Measurements from ENCODE around the gene CCNH. TPM values are rescaled to one million over a fixed set of nuclear protein-coding genes. Genes with fewer than 3 reads are reported as not detected.
A peak's percentile ranks its signal among the peaks of the same experiment; 100 is the strongest.

Gene CCNH
- total RNA-seq, 1 donor, result 84.6 TPM

DNA sequence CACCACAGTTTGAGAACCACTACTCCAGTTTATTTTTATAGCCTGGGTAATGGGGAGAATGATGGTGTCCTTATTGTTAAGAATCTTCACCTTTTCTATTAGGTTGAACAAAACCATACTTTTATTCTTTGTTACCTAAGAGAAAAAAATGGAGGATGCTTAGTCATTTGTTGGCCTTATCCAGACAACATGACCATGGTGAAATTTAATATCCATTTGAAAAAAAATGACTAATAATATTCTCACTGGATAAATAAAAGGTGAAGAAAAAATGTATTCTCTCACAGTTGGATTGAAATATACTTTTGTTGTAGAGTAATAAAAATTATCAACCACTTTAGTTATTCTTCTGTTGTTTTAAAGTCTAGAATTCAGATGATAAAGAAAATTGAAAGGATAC is 5.8 kb upstream of the CCNH start:
- TF ChIP-seq, protein P1, sequence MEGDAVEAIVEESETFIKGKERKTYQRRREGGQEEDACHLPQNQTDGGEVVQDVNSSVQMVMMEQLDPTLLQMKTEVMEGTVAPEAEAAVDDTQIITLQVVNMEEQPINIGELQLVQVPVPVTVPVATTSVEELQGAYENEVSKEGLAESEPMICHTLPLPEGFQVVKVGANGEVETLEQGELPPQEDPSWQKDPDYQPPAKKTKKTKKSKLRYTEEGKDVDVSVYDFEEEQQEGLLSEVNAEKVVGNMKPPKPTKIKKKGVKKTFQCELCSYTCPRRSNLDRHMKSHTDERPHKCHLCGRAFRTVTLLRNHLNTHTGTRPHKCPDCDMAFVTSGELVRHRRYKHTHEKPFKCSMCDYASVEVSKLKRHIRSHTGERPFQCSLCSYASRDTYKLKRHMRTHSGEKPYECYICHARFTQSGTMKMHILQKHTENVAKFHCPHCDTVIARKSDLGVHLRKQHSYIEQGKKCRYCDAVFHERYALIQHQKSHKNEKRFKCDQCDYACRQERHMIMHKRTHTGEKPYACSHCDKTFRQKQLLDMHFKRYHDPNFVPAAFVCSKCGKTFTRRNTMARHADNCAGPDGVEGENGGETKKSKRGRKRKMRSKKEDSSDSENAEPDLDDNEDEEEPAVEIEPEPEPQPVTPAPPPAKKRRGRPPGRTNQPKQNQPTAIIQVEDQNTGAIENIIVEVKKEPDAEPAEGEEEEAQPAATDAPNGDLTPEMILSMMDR (IDR thresholded peaks at IDR 0.05; ENCODE audit: insufficient read depth, low read length), result no peak
- no peak for DNase-seq (ENCODE audit: low read depth)
- H3K4me3 ChIP-seq (ENCODE audit: low read depth, low read length), result no peak overlapping the region

DNA sequence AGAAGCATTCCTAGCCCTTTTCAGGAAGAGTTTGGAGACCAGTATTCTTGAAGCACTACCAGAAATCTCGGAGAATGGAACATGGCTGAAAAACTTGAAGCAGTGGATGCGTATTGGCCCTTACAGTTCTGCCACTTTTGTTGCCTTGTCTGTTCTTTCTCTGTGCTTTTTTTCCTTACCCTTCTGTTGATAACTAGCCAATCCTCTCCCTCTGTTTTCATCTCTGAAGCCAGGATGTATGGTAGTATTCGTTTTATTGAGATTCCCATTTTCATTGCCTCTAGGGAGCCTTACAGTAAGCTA is 564 bp upstream of the CCNH start:
- TF ChIP-seq, protein P1 (IDR thresholded peaks at IDR 0.05; ENCODE audit: insufficient read depth, low read length), result no peak
- DNase-seq (ENCODE audit: low read depth), result no peak
- peak overlapping the region; percentile 67 for H3K4me3 ChIP-seq (ENCODE audit: low read depth, low read length)

DNA sequence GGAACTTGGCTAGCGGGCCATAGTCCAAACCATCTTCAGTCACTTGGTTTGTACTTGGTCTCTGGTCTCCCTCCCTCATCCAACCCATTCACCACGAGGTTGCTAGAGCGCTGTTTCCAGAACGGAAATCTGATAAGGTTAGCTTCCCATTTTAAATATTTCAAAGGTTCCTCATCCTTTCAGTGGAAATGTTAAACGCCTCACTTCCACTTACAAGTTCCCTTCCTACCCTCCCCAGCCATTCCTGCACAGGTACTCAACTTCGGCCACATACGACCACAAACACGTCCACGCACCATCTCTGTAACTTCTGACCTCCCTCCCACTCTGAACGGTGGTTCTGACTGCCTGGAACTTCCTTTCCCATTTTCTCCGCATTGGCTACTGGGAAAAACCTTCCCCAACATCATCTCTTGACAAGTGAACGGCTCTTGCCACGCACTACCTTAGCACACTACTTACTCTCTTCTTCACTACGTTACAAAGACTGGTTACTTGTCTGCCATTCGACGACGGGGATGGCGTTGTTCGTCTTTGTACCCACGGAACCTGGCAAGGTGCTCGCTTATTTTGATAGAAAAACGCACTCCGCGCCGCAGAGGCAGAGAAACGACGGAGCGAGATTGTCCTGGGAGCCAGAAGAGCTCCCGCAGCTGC is 629 bp downstream of the CCNH start:
- H3K4me3 ChIP-seq (ENCODE audit: low read depth, low read length), result peak overlapping the region; percentile 98
- TF ChIP-seq, protein P1 (IDR thresholded peaks at IDR 0.05; ENCODE audit: insufficient read depth, low read length), result no peak
- DNase-seq (ENCODE audit: low read depth), result peak; percentile 67

- peak overlapping the region; percentile 98 for H3K4me3 ChIP-seq (ENCODE audit: low read depth, low read length)
- TF ChIP-seq, protein P1 (IDR thresholded peaks at IDR 0.05; ENCODE audit: insufficient read depth, low read length), result no peak
- peak; percentile 28 for DNase-seq (ENCODE audit: low read depth)
Measured at GRCh38 chr5:87411586-87411972, 1.2 kb downstream of the CCNH start.

- peak overlapping the region; percentile 98 for H3K4me3 ChIP-seq (ENCODE audit: low read depth, low read length)
- DNase-seq (ENCODE audit: low read depth), result peak; percentile 79
- TF ChIP-seq, protein P1 (IDR thresholded peaks at IDR 0.05; ENCODE audit: insufficient read depth, low read length), result no peak
Measured at GRCh38 chr5:87410931-87411330, 1.8 kb downstream of the CCNH start.

- H3K4me3 ChIP-seq (ENCODE audit: low read depth, low read length), result no peak overlapping the region
- no peak for DNase-seq (ENCODE audit: low read depth)
- TF ChIP-seq, protein P1 (IDR thresholded peaks at IDR 0.05; ENCODE audit: insufficient read depth, low read length), result no peak
Measured at GRCh38 chr5:87408204-87408603, 4.5 kb downstream of the CCNH start.
